ENCODE results near the gene RPL21. TPM values are rescaled to one million over a fixed set of nuclear protein-coding genes. Genes with fewer than 3 reads are reported as not detected.

Gene RPL21
- total RNA-seq, 1 experiment from 2014 or later: 552 TPM

DNA sequence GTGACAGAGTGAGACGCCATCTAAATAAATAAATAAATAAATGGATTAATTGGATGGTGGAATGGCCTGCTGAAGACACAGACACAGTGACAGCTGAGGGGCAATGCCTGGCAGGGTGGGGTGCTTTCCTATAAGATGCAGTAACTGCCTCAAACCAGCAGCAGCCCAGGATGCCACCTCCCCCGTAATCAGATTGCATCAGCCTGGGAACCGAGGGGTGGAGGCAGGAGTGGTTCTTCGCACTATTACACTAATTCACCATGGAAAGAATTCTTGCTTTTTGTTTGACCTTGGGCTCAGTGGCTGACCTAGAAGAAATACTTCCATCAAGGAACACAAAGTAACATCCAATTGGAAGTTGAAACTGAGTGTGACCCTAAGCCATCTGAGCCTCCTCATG is 48.2 kb upstream of the RPL21 start:
- CTCF ChIA-PET: interaction anchor here (0.7 kb wide), 1 partner anchor 38 kb away, joined by 3 read pairs; no protein-coding TSS in a partner anchor
- H3K4me2 ChIP-seq (ENCODE audit: low read length): no peak overlapping the region
- no peaks in the 10 kb centered on the region for H3K79me2 ChIP-seq (ENCODE audit: low read length)
- no peak for ATAC-seq
- no peak for DNase-seq
- POLR2A ChIA-PET (ENCODE audit: unreplicated experiment): no interaction called here
- no peak overlapping the region for H3K27ac ChIP-seq (ENCODE audit: low read length)
- no peak overlapping the region for H3K4me3 ChIP-seq (ENCODE audit: low read length)
- H4K20me1 ChIP-seq (ENCODE audit: low read length): no peaks in the 10 kb centered on the region
- H3K4me1 ChIP-seq (ENCODE audit: insufficient read depth, low read length): peaks cover 22% of the 10 kb centered on the region
- H3K9me3 ChIP-seq (ENCODE audit: low read length): no peaks in the 10 kb centered on the region
- no peaks in the 10 kb centered on the region for H3K27me3 ChIP-seq (ENCODE audit: low read length)
- H2AFZ ChIP-seq (ENCODE audit: low read length): no peak overlapping the region
- H3K9ac ChIP-seq (ENCODE audit: low read length): no peak overlapping the region
- intact Hi-C loops (cut with micrococcal nuclease): loop anchor here (5.0 kb wide), 1 partner anchor 36 kb away; no protein-coding TSS in a partner anchor
- TF ChIP-seq, protein P1, sequence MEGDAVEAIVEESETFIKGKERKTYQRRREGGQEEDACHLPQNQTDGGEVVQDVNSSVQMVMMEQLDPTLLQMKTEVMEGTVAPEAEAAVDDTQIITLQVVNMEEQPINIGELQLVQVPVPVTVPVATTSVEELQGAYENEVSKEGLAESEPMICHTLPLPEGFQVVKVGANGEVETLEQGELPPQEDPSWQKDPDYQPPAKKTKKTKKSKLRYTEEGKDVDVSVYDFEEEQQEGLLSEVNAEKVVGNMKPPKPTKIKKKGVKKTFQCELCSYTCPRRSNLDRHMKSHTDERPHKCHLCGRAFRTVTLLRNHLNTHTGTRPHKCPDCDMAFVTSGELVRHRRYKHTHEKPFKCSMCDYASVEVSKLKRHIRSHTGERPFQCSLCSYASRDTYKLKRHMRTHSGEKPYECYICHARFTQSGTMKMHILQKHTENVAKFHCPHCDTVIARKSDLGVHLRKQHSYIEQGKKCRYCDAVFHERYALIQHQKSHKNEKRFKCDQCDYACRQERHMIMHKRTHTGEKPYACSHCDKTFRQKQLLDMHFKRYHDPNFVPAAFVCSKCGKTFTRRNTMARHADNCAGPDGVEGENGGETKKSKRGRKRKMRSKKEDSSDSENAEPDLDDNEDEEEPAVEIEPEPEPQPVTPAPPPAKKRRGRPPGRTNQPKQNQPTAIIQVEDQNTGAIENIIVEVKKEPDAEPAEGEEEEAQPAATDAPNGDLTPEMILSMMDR (conservative IDR thresholded peaks at IDR 0.05; ENCODE audit: low read depth, low read length): no peak
- TF ChIP-seq EZH2phosphoT487 (IDR thresholded peaks at IDR 0.05; ENCODE audit: borderline replicate concordance, low read length) (no peak), EZH2 (IDR thresholded peaks at IDR 0.05; ENCODE audit: low read length, unreplicated experiment) (no peak)
- no peaks in the 10 kb centered on the region for H3K36me3 ChIP-seq (ENCODE audit: low read depth, low read length)
- no peaks in the 10 kb centered on the region for H3F3A ChIP-seq (ENCODE audit: low read length, unreplicated experiment)
- no peaks in the 10 kb centered on the region for H3K9me2 ChIP-seq (replicated peaks; ENCODE audit: low read length)
- no TSS peak for BruUV-seq (replicated peaks)

DNA sequence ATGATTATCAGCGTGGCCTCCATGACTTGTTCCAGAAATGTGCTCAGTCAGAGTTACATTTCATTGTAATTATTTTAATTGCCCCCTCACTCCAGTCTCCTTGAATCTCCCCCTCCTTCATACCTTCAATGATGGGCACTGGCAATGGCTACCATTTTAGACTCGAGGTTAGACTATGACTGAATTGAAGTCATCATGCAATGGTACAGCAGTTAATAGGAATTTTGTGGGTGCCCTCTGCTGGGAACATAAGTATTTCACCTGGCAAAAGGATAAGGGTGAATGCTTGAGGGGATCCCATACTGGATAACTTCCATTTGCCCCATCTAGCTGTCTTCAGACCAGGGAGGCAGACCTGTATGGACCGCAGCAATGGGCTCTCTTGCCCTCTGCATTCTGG is 47.5 kb upstream of the RPL21 start:
- Histone ChIP-seq H3K4me3 (ENCODE audit: low read length) (no peak overlapping the region), H3K4me1 (ENCODE audit: insufficient read depth, low read length) (peaks cover 22% of the 10 kb centered on the region), H3K9me3 (ENCODE audit: low read length) (no peaks in the 10 kb centered on the region), H3F3A (ENCODE audit: low read length, unreplicated experiment) (no peaks in the 10 kb centered on the region), H3K9ac (ENCODE audit: low read length) (no peak overlapping the region), H3K4me2 (ENCODE audit: low read length) (no peak overlapping the region), H3K79me2 (ENCODE audit: low read length) (no peaks in the 10 kb centered on the region), H3K27me3 (ENCODE audit: low read length) (no peaks in the 10 kb centered on the region), H3K27ac (ENCODE audit: low read length) (no peak overlapping the region), H2AFZ (ENCODE audit: low read length) (no peak overlapping the region), H4K20me1 (ENCODE audit: low read length) (no peaks in the 10 kb centered on the region), H3K9me2 (replicated peaks; ENCODE audit: low read length) (no peaks in the 10 kb centered on the region), H3K36me3 (ENCODE audit: low read depth, low read length) (no peaks in the 10 kb centered on the region)
- TF ChIP-seq EZH2phosphoT487 (IDR thresholded peaks at IDR 0.05; ENCODE audit: borderline replicate concordance, low read length): no peak
- TF ChIP-seq, protein P1 (conservative IDR thresholded peaks at IDR 0.05; ENCODE audit: low read depth, low read length): peak; percentile 47
- BruUV-seq (replicated peaks): no TSS peak
- peak; percentile 63 for ATAC-seq
- ChIA-PET POLR2A (ENCODE audit: unreplicated experiment) (no interaction called here), CTCF (interaction anchor here (0.7 kb wide), 1 partner anchor 39 kb away, joined by 3 read pairs; no protein-coding TSS in a partner anchor)
- intact Hi-C loops (cut with micrococcal nuclease): loop anchor here (1.0 to 5.0 kb wide), 2 partner anchors 37 to 219 kb away; no protein-coding TSS in a partner anchor
- peak; percentile 29 for DNase-seq

DNA sequence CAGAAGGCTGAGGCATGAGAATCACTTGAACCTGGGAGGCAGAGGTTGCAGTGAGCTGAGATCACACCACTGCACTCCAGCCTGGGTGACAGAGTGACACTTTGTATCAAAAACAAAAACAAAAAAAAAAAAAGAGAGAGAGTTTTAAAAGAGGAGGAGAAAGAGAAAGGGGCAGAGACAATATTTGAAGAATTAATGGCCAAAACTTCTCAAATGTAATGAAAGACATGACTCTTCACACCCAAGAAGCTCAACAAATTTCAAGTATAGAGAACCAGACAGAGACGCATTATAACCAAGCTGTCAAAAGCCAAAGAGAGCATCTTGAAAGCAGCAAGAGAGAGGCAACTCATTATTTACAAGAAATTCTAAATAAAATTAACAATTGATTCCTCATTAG is 42.8 kb upstream of the RPL21 start:
- H3K4me2 ChIP-seq (ENCODE audit: low read length): no peak overlapping the region
- no peaks in the 10 kb centered on the region for H3K36me3 ChIP-seq (ENCODE audit: low read depth, low read length)
- no peak overlapping the region for H3K27ac ChIP-seq (ENCODE audit: low read length)
- DNase-seq (no peak), ATAC-seq (no peak)
- H4K20me1 ChIP-seq (ENCODE audit: low read length): no peaks in the 10 kb centered on the region
- POLR2A ChIA-PET (ENCODE audit: unreplicated experiment): no interaction called here
- no peak overlapping the region for H2AFZ ChIP-seq (ENCODE audit: low read length)
- peaks cover 12% of the 10 kb centered on the region for H3K4me1 ChIP-seq (ENCODE audit: insufficient read depth, low read length)
- TF ChIP-seq EZH2phosphoT487 (IDR thresholded peaks at IDR 0.05; ENCODE audit: borderline replicate concordance, low read length) (no peak), EZH2 (IDR thresholded peaks at IDR 0.05; ENCODE audit: low read length, unreplicated experiment) (no peak)
- TF ChIP-seq, protein P1 (conservative IDR thresholded peaks at IDR 0.05; ENCODE audit: low read depth, low read length): no peak
- no TSS peak for BruUV-seq (replicated peaks)
- no peak overlapping the region for H3K4me3 ChIP-seq (ENCODE audit: low read length)
- no peaks in the 10 kb centered on the region for H3K9me2 ChIP-seq (replicated peaks; ENCODE audit: low read length)
- intact Hi-C loops (cut with micrococcal nuclease): no loop called here
- no peak overlapping the region for H3K9ac ChIP-seq (ENCODE audit: low read length)
- no peaks in the 10 kb centered on the region for H3K9me3 ChIP-seq (ENCODE audit: low read length)
- no peaks in the 10 kb centered on the region for H3K79me2 ChIP-seq (ENCODE audit: low read length)
- no peaks in the 10 kb centered on the region for H3F3A ChIP-seq (ENCODE audit: low read length, unreplicated experiment)
- no peaks in the 10 kb centered on the region for H3K27me3 ChIP-seq (ENCODE audit: low read length)
- CTCF ChIA-PET: no interaction called here
